Spleen (tissue), 11 donors: ENCODE measurements around the gene RCL1. TPM values are rescaled to one million over a fixed set of nuclear protein-coding genes. Genes with fewer than 3 reads are reported as not detected.

Experiments
- DNase-seq: peaks from one replicate; pipeline ENCODE4 v3.0.0-alpha.2; 2020
- H3K27ac ChIP-seq, 8 donors: fragments of 200-600 bp; sonication (generic) in 7 of 8; 1 replicate in 4 of 8; 2 replicates in 4 of 8; pipeline versions ENCODE4 v1.5.0 to v1.8.0; 2016 to 2021; ENCODE audit warnings: inconsistent platforms in 4 of 8, mild to moderate bottlenecking in 4 of 8, moderate library complexity in 1 of 8
- H3K27me3 ChIP-seq, 7 donors: fragments of 200-600 bp; sonication (generic) in 6 of 7; replicated peaks in 1 of 7; 1 replicate in 4 of 7; 2 replicates in 3 of 7; pipeline versions ENCODE4 v1.5.0 to v1.8.0; 2016 to 2021; ENCODE audit warnings: inconsistent platforms in 3 of 7, mild to moderate bottlenecking in 1 of 7
- H3K36me3 ChIP-seq, 6 donors: fragments of 200-600 bp; sonication (generic) in 5 of 6; 1 replicate in 4 of 6; 2 replicates in 2 of 6; pipeline versions ENCODE4 v1.5.0 to v1.8.0; 2016 to 2021; ENCODE audit warnings: inconsistent platforms in 2 of 6
- H3K4me1 ChIP-seq, 6 donors: fragments of 200-600 bp; sonication (generic) in 5 of 6; 1 replicate in 3 of 6; 2 replicates in 3 of 6; pipeline versions ENCODE4 v1.5.0 to v1.8.0; 2016 to 2021; ENCODE audit warnings: inconsistent platforms in 3 of 6
- H3K4me3 ChIP-seq, 8 donors: fragments of 200-600 bp; sonication (generic) in 7 of 8; 1 replicate in 4 of 8; 2 replicates in 4 of 8; pipeline versions ENCODE4 v1.5.0 to v1.8.0; 2016 to 2021; ENCODE audit warnings: inconsistent platforms in 4 of 8, mild to moderate bottlenecking in 4 of 8, moderate library complexity in 2 of 8
- H3K9me3 ChIP-seq, 8 donors: fragments of 200-600 bp; sonication (generic) in 7 of 8; 1 replicate in 4 of 8; 2 replicates in 4 of 8; pipeline versions ENCODE4 v1.5.0 to v1.8.0; 2016 to 2021; ENCODE audit warnings: inconsistent platforms in 4 of 8
- POLR2A ChIP-seq, 3 donors: fragments of 450-650 bp; IDR thresholded peaks; one replicate each; pipeline ENCODE4 v1.5.1; 2017; ENCODE audit warnings: antibody characterized with exemption in 3 of 3, mild to moderate bottlenecking in 1 of 3
- POLR2AphosphoS5 ChIP-seq, 3 donors: sonication (generic); formaldehyde crosslinking; IDR thresholded peaks; one replicate each; pipeline ENCODE4 v1.5.1; 2017; ENCODE audit warnings: antibody characterized with exemption in 3 of 3
- WGBS, 5 donors: extraction: QIAGEN DNeasy Blood & Tissue Kit in 3 of 5; methylation state at CpG; one replicate each; pipeline versions ENCODE4 v1.1.5 to v1.1.7; 2013 to 2018; 5-methylcytosine and 5-hydroxymethylcytosine counted together
- intact Hi-C: fragments of 100-400 bp; cut with DNase I; formaldehyde crosslinking; loops from one replicate; pipeline ENCODE4 v1.15.0; 2023; ENCODE audit warnings: low total_unique reads
- polyA plus RNA-seq, 3 donors: library from polyadenylated mRNA; stranded (reverse); fragments of 200-250 nt; gene quantifications; one replicate each; pipeline ENCODE4 v1.2.1, GENCODE V29; 2013
- total RNA-seq, 7 donors: library from RNA; depleted of rRNA in 3 of 7; stranded (reverse); fragments of >200 nt in 3 of 7; fragmentation: NEBNext Ultra II Directional in 4 of 7; extraction: Animal tissue kit (Norgen Biotek cat#: 25700) in 4 of 7; gene quantifications; one replicate each; pipeline versions ENCODE4 v1.1.0 to v1.2.1, GENCODE V29; 2016 to 2021
- TF ChIP-seq, protein P1 (sequence below), 11 experiments: fragments of 200-600 bp in 7 of 11; fragments of 450-650 bp in 4 of 11; sonication (generic) in 4 of 11; IDR thresholded peaks in 8 of 11; conservative IDR thresholded peaks in 3 of 11; 1 replicate in 7 of 11; 2 replicates in 4 of 11; pipeline versions ENCODE4 v1.4.0 to v1.8.0; 2016 to 2021; ENCODE audit warnings: antibody characterized with exemption in 11 of 11, inconsistent platforms in 4 of 11, mild to moderate bottlenecking in 1 of 11
- donor health status: healthy with polysubstance abuse.
- donor health status: DM: no; HTN: no; CAD: no; lungs with moderate emphysema.
- donor health status: DM: no; HTN: no; CAD: no.
- donor health status: Bipolar disorder and iron deficiency.
- donor health status: healthy.
- donor health status: DM: no; HTN: no; CAD: no.
- donor health status: DM: yes; HTN: yes; CAD: no.

RCL1 gene
- total and polyA plus RNA-seq, 10 donors, result 11.8 to 29.4 (median 21.6) TPM

- intact Hi-C loops, result no loop called here
- H3K4me3 ChIP-seq, result no peak overlapping the region
- DNase-seq, result no peak
Observed at GRCh38 chr9:4786599-4786998, 6.1 kb upstream of the RCL1 start.

DNA sequence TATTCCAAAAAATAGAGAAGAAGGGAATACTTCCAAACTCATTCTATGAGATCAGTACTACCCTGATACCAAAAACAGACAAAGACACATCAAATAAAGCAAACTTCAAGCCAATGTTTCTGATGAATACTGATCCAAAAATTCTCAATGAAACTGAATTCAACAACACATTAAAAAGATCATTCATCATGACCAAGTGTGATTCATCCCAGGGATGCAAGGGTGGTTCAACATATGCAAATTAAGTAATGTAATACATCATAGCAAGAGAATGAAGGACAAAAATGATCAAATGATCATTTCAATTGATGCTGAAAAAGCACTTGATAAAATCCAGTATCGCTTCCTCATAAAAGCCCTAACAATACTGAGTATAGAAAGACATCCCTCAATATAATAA lies 4.9 kb upstream of the RCL1 start:
- 44 to 98% (median 93%) methylated on average over 1 of the region's 1 CpG for WGBS, 5 donors

More at GRCh38 chr9:4786599-4786998, 6.1 kb upstream of the RCL1 start:
- Histone ChIP-seq H3K27ac (no peak overlapping the region), H3K9me3 (no peaks in the 10 kb centered on the region), H3K27me3 (peaks cover 0 to 4% (median 0%) of the 10 kb centered on the region in 7 donors), H3K4me1 (peaks cover 0 to 2% (median 1%) of the 10 kb centered on the region in 6 donors), H3K36me3 (no peaks in the 10 kb centered on the region)
- TF ChIP-seq POLR2AphosphoS5 (IDR thresholded peaks at IDR 0.05), result no peak
- no peak for TF ChIP-seq POLR2A (IDR thresholded peaks at IDR 0.05)
- TF ChIP-seq, protein P1, sequence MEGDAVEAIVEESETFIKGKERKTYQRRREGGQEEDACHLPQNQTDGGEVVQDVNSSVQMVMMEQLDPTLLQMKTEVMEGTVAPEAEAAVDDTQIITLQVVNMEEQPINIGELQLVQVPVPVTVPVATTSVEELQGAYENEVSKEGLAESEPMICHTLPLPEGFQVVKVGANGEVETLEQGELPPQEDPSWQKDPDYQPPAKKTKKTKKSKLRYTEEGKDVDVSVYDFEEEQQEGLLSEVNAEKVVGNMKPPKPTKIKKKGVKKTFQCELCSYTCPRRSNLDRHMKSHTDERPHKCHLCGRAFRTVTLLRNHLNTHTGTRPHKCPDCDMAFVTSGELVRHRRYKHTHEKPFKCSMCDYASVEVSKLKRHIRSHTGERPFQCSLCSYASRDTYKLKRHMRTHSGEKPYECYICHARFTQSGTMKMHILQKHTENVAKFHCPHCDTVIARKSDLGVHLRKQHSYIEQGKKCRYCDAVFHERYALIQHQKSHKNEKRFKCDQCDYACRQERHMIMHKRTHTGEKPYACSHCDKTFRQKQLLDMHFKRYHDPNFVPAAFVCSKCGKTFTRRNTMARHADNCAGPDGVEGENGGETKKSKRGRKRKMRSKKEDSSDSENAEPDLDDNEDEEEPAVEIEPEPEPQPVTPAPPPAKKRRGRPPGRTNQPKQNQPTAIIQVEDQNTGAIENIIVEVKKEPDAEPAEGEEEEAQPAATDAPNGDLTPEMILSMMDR (IDR thresholded peaks at IDR 0.05 in 8 of 11, conservative IDR thresholded peaks at IDR 0.05 in 3 of 11), result no peak
- 90 to 100% (median 98%) methylated on average over 4 of the region's 4 CpGs for WGBS, 5 donors

GRCh38 chr9:4788703-4789102 lies 4.0 kb upstream of the RCL1 start:
- Histone ChIP-seq H3K9me3 (no peaks in the 10 kb centered on the region), H3K4me3 (no peak overlapping the region), H3K4me1 (peaks cover 1 to 18% (median 13%) of the 10 kb centered on the region in 6 donors), H3K27me3 (peaks cover 0 to 4% (median 0%) of the 10 kb centered on the region in 7 donors), H3K36me3 (no peaks in the 10 kb centered on the region), H3K27ac (no peak overlapping the region)
- intact Hi-C loops, result no loop called here
- DNase-seq, result no peak
- TF ChIP-seq, protein P1 (IDR thresholded peaks at IDR 0.05 in 8 of 11, conservative IDR thresholded peaks at IDR 0.05 in 3 of 11), result no peak
- no peak for TF ChIP-seq POLR2A (IDR thresholded peaks at IDR 0.05)
- no peak for TF ChIP-seq POLR2AphosphoS5 (IDR thresholded peaks at IDR 0.05)
- WGBS, 5 donors, result 72 to 94% (median 91%) methylated on average over 5 to 6 of the region's 6 CpGs

More for the DNA sequence above, 4.9 kb upstream of the RCL1 start:
- Histone ChIP-seq H3K27ac (no peak overlapping the region), H3K36me3 (no peaks in the 10 kb centered on the region), H3K9me3 (no peaks in the 10 kb centered on the region), H3K27me3 (peaks cover 0 to 4% (median 0%) of the 10 kb centered on the region in 7 donors), H3K4me3 (no peak overlapping the region), H3K4me1 (peaks cover 0 to 11% (median 8%) of the 10 kb centered on the region in 6 donors)
- no peak for TF ChIP-seq POLR2AphosphoS5 (IDR thresholded peaks at IDR 0.05)
- no peak for TF ChIP-seq POLR2A (IDR thresholded peaks at IDR 0.05)
- TF ChIP-seq, protein P1 (IDR thresholded peaks at IDR 0.05 in 8 of 11, conservative IDR thresholded peaks at IDR 0.05 in 3 of 11), result no peak
- intact Hi-C loops, result no loop called here
- no peak for DNase-seq

GRCh38 chr9:4792054-4792571 lies 631 bp upstream of the RCL1 start:
- intact Hi-C loops, result no loop called here
- Histone ChIP-seq H3K4me1 (peaks cover 12 to 42% (median 31%) of the 10 kb centered on the region in 6 donors), H3K9me3 (no peaks in the 10 kb centered on the region), H3K27me3 (no peaks in the 10 kb centered on the region), H3K36me3 (no peaks in the 10 kb centered on the region), H3K27ac (peak overlapping the region in 6 of 8 donors; percentile 86 to 93 (median 89)), H3K4me3 (peak overlapping the region; percentile 51 to 98 (median 94))
- 1 to 3% (median 3%) methylated on average over 22 to 23 of the region's 23 CpGs for WGBS, 5 donors
- TF ChIP-seq POLR2A (IDR thresholded peaks at IDR 0.05) (no peak), POLR2AphosphoS5 (IDR thresholded peaks at IDR 0.05) (no peak)
- TF ChIP-seq, protein P1 (IDR thresholded peaks at IDR 0.05 in 8 of 11, conservative IDR thresholded peaks at IDR 0.05 in 3 of 11), result no peak
- no peak for DNase-seq
